Caco-2 (cell line): ENCODE measurements around the gene DNA2. TPM values are rescaled to one million over a fixed set of nuclear protein-coding genes. Genes with fewer than 3 reads are reported as not detected.

Experiments
- BruUV-seq: library from RNA; stranded (reverse); fragments of 400-500 nt; replicated peaks from 2 replicates; lab custom pipeline; 2021; lab: Mats Ljungman, UMichigan
- CTCF ChIA-PET: fragments of 300-600 bp; sonication (Branson Sonifier 250); formaldehyde crosslinking; loops from one replicate; lab custom pipeline; 2022; ENCODE audit warnings: antibody characterized with exemption; lab: Charles Lee
- POLR2A ChIA-PET: fragments of 300-600 bp; sonication (Branson Sonifier 250); formaldehyde crosslinking; loops from one replicate; lab custom pipeline; 2022; ENCODE audit warnings: antibody characterized with exemption; lab: Charles Lee
- DNase-seq, 2 experiments: peaks; one replicate each; pipeline versions ENCODE4 v3.0.0 to v3.0.0-alpha.2; 2020 to 2022
- H3K27me3 ChIP-seq: replicated peaks from 2 replicates; pipeline ENCODE4 v1.6.0; 2011; ENCODE audit warnings: low read length; ENCODE audit not compliant: control insufficient read depth, insufficient read depth
- H3K36me3 ChIP-seq: 2 replicates; pipeline ENCODE4 v1.5.1; 2011; ENCODE audit warnings: low read length; ENCODE audit not compliant: control insufficient read depth, insufficient read depth
- H3K4me1 ChIP-seq: fragments of 250-450 bp; sonication (Bioruptor Pico); 2 replicates; pipeline ENCODE4 v1.5.1; 2020; ENCODE audit warnings: mild to moderate bottlenecking
- H3K4me3 ChIP-seq: 2 replicates; pipeline ENCODE4 v1.5.1; 2011; ENCODE audit warnings: low read depth, mild to moderate bottlenecking, control low read depth, low read length
- H3K9me3 ChIP-seq: fragments of 250-450 bp; sonication (Bioruptor Pico); 2 replicates; pipeline ENCODE4 v1.5.1; 2020; ENCODE audit warnings: mild to moderate bottlenecking, moderate library complexity
- H3K27ac Mint-ChIP-seq: one replicate; pipeline ENCODE4 v1.8.0; 2022; ENCODE audit warnings: mixed read lengths; ENCODE audit not compliant: unreplicated experiment
- H3K27me3 Mint-ChIP-seq: one replicate; pipeline ENCODE4 v1.8.0; 2022; ENCODE audit warnings: mixed read lengths; ENCODE audit not compliant: insufficient read depth, unreplicated experiment
- H3K36me3 Mint-ChIP-seq: one replicate; pipeline ENCODE4 v1.8.0; 2022; ENCODE audit warnings: mild to moderate bottlenecking, mixed read lengths; ENCODE audit not compliant: insufficient read depth, unreplicated experiment
- H3K4me1 Mint-ChIP-seq: one replicate; pipeline ENCODE4 v1.8.0; 2022; ENCODE audit warnings: low read depth, mixed read lengths; ENCODE audit not compliant: unreplicated experiment
- H3K4me3 Mint-ChIP-seq: one replicate; pipeline ENCODE4 v1.8.0; 2022; ENCODE audit warnings: mild to moderate bottlenecking, moderate library complexity, mixed read lengths; ENCODE audit not compliant: unreplicated experiment
- H3K9me3 Mint-ChIP-seq: one replicate; pipeline ENCODE4 v1.8.0; 2022; ENCODE audit warnings: mixed read lengths; ENCODE audit not compliant: unreplicated experiment
- intact Hi-C: fragments of 100-400 bp; cut with micrococcal nuclease; formaldehyde crosslinking; loops from one replicate; pipeline ENCODE4 v1.10.0; 2022; ENCODE audit not compliant: unreplicated experiment
- total RNA-seq: library from RNA; stranded (reverse); gene quantifications from 2 replicates; pipeline ENCODE4 v1.2.3, GENCODE V29; 2022
- TF ChIP-seq, protein P1 (sequence below), 2 experiments: fragments of 200-600 bp in 1 of 2; IDR thresholded peaks; 1 replicate in 1 of 2; 2 replicates in 1 of 2; pipeline versions ENCODE4 v1.5.1 to v1.8.0; 2011 to 2022; ENCODE audit warnings: antibody characterized with exemption in 1 of 2, control low read depth in 1 of 2, inconsistent platforms in 1 of 2, low read depth in 1 of 2, low read length in 1 of 2, mild to moderate bottlenecking in 1 of 2, moderate library complexity in 1 of 2; ENCODE audit not compliant: insufficient read depth in 1 of 2, severe bottlenecking in 1 of 2, unreplicated experiment in 1 of 2

The DNA2 gene
- total RNA-seq, 1 experiment from 2014 or later: 88.1 TPM

DNA sequence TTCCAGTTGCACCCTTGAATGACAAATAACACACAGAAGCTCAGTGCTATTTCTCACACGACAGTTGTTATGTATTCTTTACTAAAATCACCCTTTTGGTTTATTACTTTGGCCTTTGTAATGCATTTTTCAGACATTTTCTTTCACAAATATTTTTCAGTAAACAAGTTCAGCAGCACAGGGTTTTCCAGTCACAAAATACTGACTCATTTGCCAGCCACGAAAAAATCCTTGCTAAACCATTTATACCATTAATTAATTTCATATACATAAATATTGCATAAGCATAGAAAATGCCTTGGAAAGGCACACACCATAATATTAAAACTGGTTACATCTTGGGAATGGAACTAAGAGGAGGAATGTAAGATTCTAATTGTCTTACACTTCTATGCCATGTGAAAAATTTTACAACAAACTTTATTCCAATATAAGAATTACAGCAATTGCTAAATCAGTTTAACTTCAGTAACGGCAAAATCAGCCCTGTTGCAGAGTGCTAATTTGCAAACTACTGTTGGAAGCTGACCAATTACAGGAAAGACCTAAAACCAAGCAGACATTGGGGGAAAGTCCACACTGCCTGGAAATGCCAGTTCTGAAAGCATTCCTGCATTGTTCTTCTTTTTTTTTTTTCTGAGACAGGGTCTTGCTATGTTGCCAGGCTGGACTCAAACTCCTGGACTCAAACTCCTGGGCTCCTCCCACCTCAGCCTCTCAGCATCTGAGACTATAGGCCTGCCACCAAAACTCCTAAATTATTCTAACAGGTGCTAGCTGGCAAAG, 107.5 kb downstream of the DNA2 start:
- H3K36me3 ChIP-seq: peaks cover 7% of the 10 kb centered on the region
- BruUV-seq: no TSS peak
- H3K4me3 Mint-ChIP-seq: no peak overlapping the region

More for the DNA sequence above, 107.5 kb downstream of the DNA2 start:
- Mint-ChIP-seq H3K36me3 (peaks cover 65% of the 10 kb centered on the region), H3K9me3 (no peaks in the 10 kb centered on the region), H3K27ac (no peak overlapping the region), H3K4me1 (no peaks in the 10 kb centered on the region), H3K27me3 (no peaks in the 10 kb centered on the region)
- no peak for DNase-seq
- Histone ChIP-seq H3K27me3 (no peaks in the 10 kb centered on the region), H3K9me3 (no peaks in the 10 kb centered on the region), H3K4me1 (no peaks in the 10 kb centered on the region), H3K4me3 (no peak overlapping the region)
- ChIA-PET CTCF (no interaction called here), POLR2A (no interaction called here)
- intact Hi-C loops: no loop called here
- TF ChIP-seq, protein P1, sequence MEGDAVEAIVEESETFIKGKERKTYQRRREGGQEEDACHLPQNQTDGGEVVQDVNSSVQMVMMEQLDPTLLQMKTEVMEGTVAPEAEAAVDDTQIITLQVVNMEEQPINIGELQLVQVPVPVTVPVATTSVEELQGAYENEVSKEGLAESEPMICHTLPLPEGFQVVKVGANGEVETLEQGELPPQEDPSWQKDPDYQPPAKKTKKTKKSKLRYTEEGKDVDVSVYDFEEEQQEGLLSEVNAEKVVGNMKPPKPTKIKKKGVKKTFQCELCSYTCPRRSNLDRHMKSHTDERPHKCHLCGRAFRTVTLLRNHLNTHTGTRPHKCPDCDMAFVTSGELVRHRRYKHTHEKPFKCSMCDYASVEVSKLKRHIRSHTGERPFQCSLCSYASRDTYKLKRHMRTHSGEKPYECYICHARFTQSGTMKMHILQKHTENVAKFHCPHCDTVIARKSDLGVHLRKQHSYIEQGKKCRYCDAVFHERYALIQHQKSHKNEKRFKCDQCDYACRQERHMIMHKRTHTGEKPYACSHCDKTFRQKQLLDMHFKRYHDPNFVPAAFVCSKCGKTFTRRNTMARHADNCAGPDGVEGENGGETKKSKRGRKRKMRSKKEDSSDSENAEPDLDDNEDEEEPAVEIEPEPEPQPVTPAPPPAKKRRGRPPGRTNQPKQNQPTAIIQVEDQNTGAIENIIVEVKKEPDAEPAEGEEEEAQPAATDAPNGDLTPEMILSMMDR (IDR thresholded peaks at IDR 0.05; ENCODE audit: insufficient read depth in 1 of 2, low read depth in 1 of 2, low read length in 1 of 2, severe bottlenecking in 1 of 2, unreplicated experiment in 1 of 2): no peak

Other genes with a start within 250 kb of the DNA2 start
- gene ATOH7, start 239.9 kb downstream of the DNA2 start, total RNA-seq: 0.21 and 0.54 TPM in 2 replicates
- gene HNRNPH3, start 139.9 kb downstream of the DNA2 start, total RNA-seq: 262 and 283 TPM in 2 replicates
- 13.2 and 15.3 TPM in 2 replicates for gene PBLD, start 139.0 kb downstream of the DNA2 start, total RNA-seq
- 42.4 and 44.0 TPM in 2 replicates for gene RUFY2, start 64.7 kb downstream of the DNA2 start, total RNA-seq
- 57.3 and 60.0 TPM in 2 replicates for gene SLC25A16, start 55.5 kb upstream of the DNA2 start, total RNA-seq
- 18.6 and 19.1 TPM in 2 replicates for gene TET1, start 88.4 kb upstream of the DNA2 start, total RNA-seq
- 180 and 189 TPM in 2 replicates for gene CCAR1, start 249.3 kb upstream of the DNA2 start, total RNA-seq